ENCODE measurements around the gene SORD. TPM values are rescaled to one million over a fixed set of nuclear protein-coding genes. Genes with fewer than 3 reads are reported as not detected.

Gene SORD
- total and polyA plus RNA-seq, 9 of the 15 experiments (the other 6 are each of a cell fraction or from before 2014, with no cell fraction given), result 5.9 to 79.2 (median 29.6) TPM

- TF ChIP-seq ETV6 (IDR thresholded peaks at IDR 0.05; ENCODE audit: borderline replicate concordance in 1 of 2, low read depth in 2 of 2, low read length in 1 of 2), result no peak; a peak in 1 of 4 replicates
- no peak for TF ChIP-seq ETV6 (CRISPR knock-in tag; IDR thresholded peaks at IDR 0.05; ENCODE audit: borderline replicate concordance)
- TF ChIP-seq CREB3 (tag; conservative IDR thresholded peaks at IDR 0.05; ENCODE audit: low read depth), result no peak; the same call in 1 of the 2 replicates
- no peak for TF ChIP-seq GTF2E2 (tag; IDR thresholded peaks at IDR 0.05)
- no peak for TF ChIP-seq PHF21A (IDR thresholded peaks at IDR 0.05; ENCODE audit: borderline replicate concordance, low read depth)
- TF ChIP-seq, protein P1, sequence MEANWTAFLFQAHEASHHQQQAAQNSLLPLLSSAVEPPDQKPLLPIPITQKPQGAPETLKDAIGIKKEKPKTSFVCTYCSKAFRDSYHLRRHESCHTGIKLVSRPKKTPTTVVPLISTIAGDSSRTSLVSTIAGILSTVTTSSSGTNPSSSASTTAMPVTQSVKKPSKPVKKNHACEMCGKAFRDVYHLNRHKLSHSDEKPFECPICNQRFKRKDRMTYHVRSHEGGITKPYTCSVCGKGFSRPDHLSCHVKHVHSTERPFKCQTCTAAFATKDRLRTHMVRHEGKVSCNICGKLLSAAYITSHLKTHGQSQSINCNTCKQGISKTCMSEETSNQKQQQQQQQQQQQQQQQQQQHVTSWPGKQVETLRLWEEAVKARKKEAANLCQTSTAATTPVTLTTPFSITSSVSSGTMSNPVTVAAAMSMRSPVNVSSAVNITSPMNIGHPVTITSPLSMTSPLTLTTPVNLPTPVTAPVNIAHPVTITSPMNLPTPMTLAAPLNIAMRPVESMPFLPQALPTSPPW (CRISPR knock-in tag; IDR thresholded peaks at IDR 0.05), result peak; percentile 87
- TF ChIP-seq, protein P2, sequence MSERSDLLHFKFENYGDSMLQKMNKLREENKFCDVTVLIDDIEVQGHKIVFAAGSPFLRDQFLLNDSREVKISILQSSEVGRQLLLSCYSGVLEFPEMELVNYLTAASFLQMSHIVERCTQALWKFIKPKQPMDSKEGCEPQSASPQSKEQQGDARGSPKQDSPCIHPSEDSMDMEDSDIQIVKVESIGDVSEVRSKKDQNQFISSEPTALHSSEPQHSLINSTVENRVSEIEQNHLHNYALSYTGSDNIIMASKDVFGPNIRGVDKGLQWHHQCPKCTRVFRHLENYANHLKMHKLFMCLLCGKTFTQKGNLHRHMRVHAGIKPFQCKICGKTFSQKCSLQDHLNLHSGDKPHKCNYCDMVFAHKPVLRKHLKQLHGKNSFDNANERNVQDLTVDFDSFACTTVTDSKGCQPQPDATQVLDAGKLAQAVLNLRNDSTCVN (CRISPR knock-in tag; IDR thresholded peaks at IDR 0.05), result no peak
- no peak for TF ChIP-seq SIX5 (IDR thresholded peaks at IDR 0.05; ENCODE audit: borderline replicate concordance in 1 of 2, insufficient read depth in 1 of 2, low read depth in 1 of 2, low read length in 2 of 2)
- TF ChIP-seq HDAC6 (IDR thresholded peaks at IDR 0.05; ENCODE audit: low read depth, low read length), result no peak
- TF ChIP-seq ATF6 (CRISPR knock-in tag; IDR thresholded peaks at IDR 0.05), result no peak
- TF ChIP-seq, protein P3, sequence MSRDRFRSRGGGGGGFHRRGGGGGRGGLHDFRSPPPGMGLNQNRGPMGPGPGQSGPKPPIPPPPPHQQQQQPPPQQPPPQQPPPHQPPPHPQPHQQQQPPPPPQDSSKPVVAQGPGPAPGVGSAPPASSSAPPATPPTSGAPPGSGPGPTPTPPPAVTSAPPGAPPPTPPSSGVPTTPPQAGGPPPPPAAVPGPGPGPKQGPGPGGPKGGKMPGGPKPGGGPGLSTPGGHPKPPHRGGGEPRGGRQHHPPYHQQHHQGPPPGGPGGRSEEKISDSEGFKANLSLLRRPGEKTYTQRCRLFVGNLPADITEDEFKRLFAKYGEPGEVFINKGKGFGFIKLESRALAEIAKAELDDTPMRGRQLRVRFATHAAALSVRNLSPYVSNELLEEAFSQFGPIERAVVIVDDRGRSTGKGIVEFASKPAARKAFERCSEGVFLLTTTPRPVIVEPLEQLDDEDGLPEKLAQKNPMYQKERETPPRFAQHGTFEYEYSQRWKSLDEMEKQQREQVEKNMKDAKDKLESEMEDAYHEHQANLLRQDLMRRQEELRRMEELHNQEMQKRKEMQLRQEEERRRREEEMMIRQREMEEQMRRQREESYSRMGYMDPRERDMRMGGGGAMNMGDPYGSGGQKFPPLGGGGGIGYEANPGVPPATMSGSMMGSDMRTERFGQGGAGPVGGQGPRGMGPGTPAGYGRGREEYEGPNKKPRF (IDR thresholded peaks at IDR 0.05; ENCODE audit: low read depth, low read length), result no peak
- TF ChIP-seq SMARCA4 (IDR thresholded peaks at IDR 0.05), result peak; percentile 95
- TF ChIP-seq HOXB6 (CRISPR knock-in tag; IDR thresholded peaks at IDR 0.05; ENCODE audit: borderline replicate concordance), result no peak
- TF ChIP-seq ELF2 (CRISPR knock-in tag; IDR thresholded peaks at IDR 0.05), result no peak
- TF ChIP-seq HIVEP1 (CRISPR knock-in tag; IDR thresholded peaks at IDR 0.05), result 0 out of 2 replicates have a peak, but pooled peaks have one; percentile 11
- no peak for TF ChIP-seq ZNF79 (CRISPR knock-in tag; IDR thresholded peaks at IDR 0.05; ENCODE audit: low read depth)
- TF ChIP-seq, protein P4, sequence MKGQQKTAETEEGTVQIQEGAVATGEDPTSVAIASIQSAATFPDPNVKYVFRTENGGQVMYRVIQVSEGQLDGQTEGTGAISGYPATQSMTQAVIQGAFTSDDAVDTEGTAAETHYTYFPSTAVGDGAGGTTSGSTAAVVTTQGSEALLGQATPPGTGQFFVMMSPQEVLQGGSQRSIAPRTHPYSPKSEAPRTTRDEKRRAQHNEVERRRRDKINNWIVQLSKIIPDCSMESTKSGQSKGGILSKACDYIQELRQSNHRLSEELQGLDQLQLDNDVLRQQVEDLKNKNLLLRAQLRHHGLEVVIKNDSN (CRISPR knock-in tag; IDR thresholded peaks at IDR 0.05), result no peak
- no peak for TF ChIP-seq ZNF174 (CRISPR knock-in tag; IDR thresholded peaks at IDR 0.05)
These were observed 26.0 kb downstream of the SORD start (continued) for GRCh38 chr15:45048794-45049631.

Data from K562 (cell line).